GM12878 (cell line): ENCODE results near the gene SPPL3. TPM values are rescaled to one million over a fixed set of nuclear protein-coding genes. Genes with fewer than 3 reads are reported as not detected.

Source experiments
- ATAC-seq: fragments of 200-7000 bp; cut with Tn5 transposase; 3 replicates; pipeline ENCODE4 v1.9.1; 2020; ENCODE audit warnings: mild to moderate bottlenecking, moderate library complexity
- BruUV-seq: library from RNA; stranded (reverse); fragments of 400-500 nt; replicated peaks from 2 replicates; lab custom pipeline; 2021; lab: Mats Ljungman, UMichigan
- CTCF ChIA-PET: fragments of 300-600 bp; sonication (Branson Sonifier 250); formaldehyde crosslinking; extraction: SDS; loops from one replicate; lab custom pipeline; 2021; ENCODE audit warnings: inconsistent platforms; lab: Yijun Ruan, JAX
- POLR2A ChIA-PET: fragments of 350-600 bp; formaldehyde crosslinking; extraction: SDS; loops from one replicate; lab custom pipeline; 2021; ENCODE audit warnings: inconsistent platforms; lab: Charles Lee
- RAD21 ChIA-PET: fragments of 300-600 bp; sonication (Branson Sonifier 250); formaldehyde crosslinking; loops from one replicate; lab custom pipeline; 2023; ENCODE audit warnings: antibody characterized with exemption; ENCODE audit not compliant: unreplicated experiment; lab: Charles Lee
- SMC1A ChIA-PET: fragments of 300-600 bp; sonication (Branson Sonifier 250); formaldehyde crosslinking; loops from one replicate; lab custom pipeline; 2023; ENCODE audit not compliant: unreplicated experiment, uncharacterized antibody; lab: Charles Lee
- DNase-seq: peaks from one replicate; pipeline ENCODE4 v3.0.0-alpha.2; 2011; ENCODE audit warnings: low read depth, low spot score
- FAIRE-seq: peaks from 3 replicates; lab custom pipeline; 2011; peaks lifted over from hg19 to GRCh38; lab: Jason Lieb, UNC
- H2AFZ ChIP-seq: 2 replicates; pipeline ENCODE4 v1.6.0; 2011; ENCODE audit warnings: low read depth, low read length, control low read depth; ENCODE audit not compliant: control insufficient read depth
- H3K27ac ChIP-seq: 2 replicates; pipeline ENCODE4 v1.5.1; 2011; ENCODE audit warnings: control low read depth; ENCODE audit not compliant: control insufficient read depth, insufficient read depth
- H3K27me3 ChIP-seq, 2 experiments: replicated peaks in 1 of 2; 2 replicates each; pipeline versions ENCODE4 v1.6.0 to v1.6.1; 2011; ENCODE audit warnings: low read length in 1 of 2; ENCODE audit not compliant: control insufficient read depth in 2 of 2, insufficient read depth in 2 of 2
- H3K36me3 ChIP-seq, 2 experiments: 2 replicates each; pipeline ENCODE4 v1.5.1; 2011; ENCODE audit warnings: low read length in 1 of 2; ENCODE audit not compliant: control insufficient read depth in 2 of 2, insufficient read depth in 2 of 2
- H3K4me1 ChIP-seq: 2 replicates; pipeline ENCODE4 v1.6.1; 2011; ENCODE audit warnings: mild to moderate bottlenecking, low read length, moderate library complexity, mixed read lengths; ENCODE audit not compliant: control insufficient read depth, insufficient read depth
- H3K4me2 ChIP-seq: 2 replicates; pipeline ENCODE4 v1.6.0; 2011; ENCODE audit warnings: control low read depth; ENCODE audit not compliant: control insufficient read depth, insufficient read depth
- H3K4me3 ChIP-seq: fragments of 200-600 bp; sonication (generic); 2 replicates; pipeline ENCODE4 v1.5.1; 2016
- H3K79me2 ChIP-seq: 2 replicates; pipeline ENCODE4 v1.6.0; 2011; ENCODE audit warnings: low read length; ENCODE audit not compliant: control insufficient read depth, insufficient read depth
- H3K9ac ChIP-seq: 2 replicates; pipeline ENCODE4 v1.8.0; 2011; ENCODE audit warnings: low read length, control low read depth, mixed read lengths; ENCODE audit not compliant: control insufficient read depth, insufficient read depth
- H3K9me3 ChIP-seq: replicated peaks from 3 replicates; pipeline ENCODE4 v1.5.1; 2011; ENCODE audit warnings: mild to moderate bottlenecking, low read length; ENCODE audit not compliant: control insufficient read depth, insufficient read depth
- H4K20me1 ChIP-seq: 2 replicates; pipeline ENCODE4 v1.6.0; 2011; ENCODE audit not compliant: control insufficient read depth, insufficient read depth
- CREB1 ChIP-seq: IDR thresholded peaks from 2 replicates; pipeline ENCODE4 v1.6.1; 2012; ENCODE audit warnings: low read depth, mild to moderate bottlenecking, inconsistent platforms
- ESRRA ChIP-seq: IDR thresholded peaks from 2 replicates; pipeline ENCODE4 v1.6.1; 2012; ENCODE audit warnings: mild to moderate bottlenecking, low read length, improper control_type of control experiment
- HDAC2 ChIP-seq: fragments of 200-600 bp; sonication (generic); IDR thresholded peaks from 2 replicates; pipeline ENCODE4 v1.6.1; 2017
- MAX ChIP-seq: IDR thresholded peaks from 2 replicates; pipeline ENCODE4 v1.6.1; 2012; ENCODE audit warnings: low read depth, low read length, improper control_type of control experiment
- NRF1 ChIP-seq: conservative IDR thresholded peaks from 2 replicates; pipeline ENCODE4 v1.6.1; 2011; ENCODE audit warnings: mild to moderate bottlenecking, low read depth, low read length, improper control_type of control experiment
- ZNF592 ChIP-seq: fragments of 450-650 bp; IDR thresholded peaks from 2 replicates; pipeline ENCODE4 v1.6.1; 2017; ENCODE audit warnings: mild to moderate bottlenecking, moderate library complexity
- WGBS: methylation state at CpG from one replicate; pipeline ENCODE4 v1.1.6; 2016; ENCODE audit warnings: low lambda C conversion rate; ENCODE audit not compliant: insufficient replicate concordance, insufficient coverage; ENCODE audit errors: missing lambda C conversion rate; 5-methylcytosine and 5-hydroxymethylcytosine counted together
- in situ Hi-C: fragments of 300-500 bp; cut with MboI; formaldehyde crosslinking; loops from 9 replicates; pipeline ENCODE4 v1.14.3; 2018; ENCODE audit warnings: mixed read lengths
- intact Hi-C: fragments of 100-400 bp; cut with micrococcal nuclease; formaldehyde crosslinking; loops from one replicate; pipeline ENCODE4 v1.14.2; 2022; ENCODE audit not compliant: unreplicated experiment
- polyA plus RNA-seq, 11 experiments: library from polyadenylated mRNA; depleted of rRNA in 4 of 11; unstranded in 6 of 11; stranded (reverse) in 5 of 11; fragments of >200 nt; fragmentation: Nextera tagmentation in 4 of 11; fragmentation: Illumina TruSeq in 1 of 11; extraction: Ambion mirVana in 4 of 11; extraction: Trizol in 1 of 11; gene quantifications; 1 replicate in 1 of 11; 2 replicates in 10 of 11; pipeline versions ENCODE4 v1.2.1 to v1.2.3, GENCODE V29; 2011 to 2016; ENCODE audit warnings: inconsistent platforms in 2 of 11, missing spikeins in 2 of 11, low read depth in 1 of 11
- total RNA-seq, 4 experiments: library from RNA; depleted of rRNA in 3 of 4; stranded (reverse); fragments of >200 nt in 3 of 4; fragmentation: Illumina TruSeq in 1 of 4; extraction: Trizol in 1 of 4; gene quantifications; 2 replicates each; pipeline versions ENCODE4 v1.2.1 to v1.2.3, GENCODE V29; 2013 to 2021
- TF ChIP-seq, protein P1 (sequence below): fragments of 450-650 bp; IDR thresholded peaks from 2 replicates; pipeline ENCODE4 v1.6.1; 2014; ENCODE audit warnings: mild to moderate bottlenecking

The SPPL3 gene
- total and polyA plus RNA-seq, 10 of the 15 experiments (the other 5 are each of a cell fraction or from before 2014, with no cell fraction given), result 4.3 to 45.5 (median 11.7) TPM

DNA sequence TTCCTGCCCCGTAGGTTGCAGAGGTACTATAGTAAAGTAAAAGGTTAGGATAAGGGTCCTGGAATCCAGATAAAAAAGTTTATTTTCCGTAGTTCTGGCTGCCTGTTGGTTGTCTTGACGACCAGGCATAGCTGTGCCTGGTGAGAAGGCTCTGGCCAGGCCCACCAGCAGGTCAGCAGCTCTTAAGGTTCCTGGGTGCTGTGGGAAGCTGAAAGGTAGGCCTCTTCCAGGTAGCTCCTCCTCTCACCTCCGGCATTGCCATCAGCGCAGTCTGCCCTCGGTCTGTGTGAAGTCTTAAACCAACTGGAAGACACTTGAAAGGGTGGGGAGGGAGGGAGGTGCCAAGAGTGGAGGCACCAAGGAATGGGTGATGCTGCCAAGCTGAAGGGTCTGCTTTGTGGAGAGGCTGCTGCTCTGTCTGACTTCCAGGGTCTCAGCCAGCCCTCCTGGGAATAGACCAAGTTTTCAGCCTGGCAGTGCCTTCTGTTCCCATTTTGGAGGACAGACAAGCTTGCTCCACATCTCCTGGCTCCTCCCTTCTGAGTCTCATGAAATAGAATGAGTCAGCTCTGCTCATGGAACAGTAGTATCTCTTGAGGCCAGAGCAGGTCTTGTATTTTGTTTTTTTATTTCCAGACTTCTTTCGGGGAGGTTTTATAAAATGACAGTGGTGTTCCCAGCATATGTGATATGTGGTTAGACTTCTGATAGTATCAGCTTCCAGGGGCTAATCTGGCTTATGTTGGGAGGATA lies 183.7 kb downstream of the SPPL3 start:
- Histone ChIP-seq H4K20me1 (no peaks in the 10 kb centered on the region), H3K4me1 (peaks cover 16% of the 10 kb centered on the region), H3K9me3 (no peaks in the 10 kb centered on the region), H3K27me3 (no peaks in the 10 kb centered on the region), H3K4me2 (no peak overlapping the region), H3K27ac (no peak overlapping the region), H2AFZ (no peak overlapping the region), H3K79me2 (no peaks in the 10 kb centered on the region), H3K9ac (no peak overlapping the region), H3K36me3 (peaks cover 8 to 24% of the 10 kb centered on the region in 2 experiments), H3K4me3 (no peak overlapping the region)
- ChIA-PET RAD21 (interaction anchor here (1.1 to 2.0 kb wide), 3 partner anchors 9 to 251 kb away, joined by 4 to 5 read pairs (median 5); no protein-coding TSS in a partner anchor), SMC1A (interaction anchor here (0.6 to 1.3 kb wide), 4 partner anchors 85 to 251 kb away, joined by 3 to 4 read pairs (median 3); no protein-coding TSS in a partner anchor), CTCF (interaction anchor here (0.9 to 3.8 kb wide), 6 partner anchors 9 to 252 kb away, joined by 3 to 19 read pairs (median 6); no protein-coding TSS in a partner anchor), POLR2A (interaction anchor here (0.5 kb wide), 1 partner anchor 8 kb away, joined by 3 read pairs; no protein-coding TSS in a partner anchor)
- ATAC-seq (no peak), FAIRE-seq (no peak), DNase-seq (no peak)
- intact Hi-C loops (no loop called here), in situ Hi-C loops (no loop called here)
- no peak for TF ChIP-seq HDAC2
- no peak for TF ChIP-seq CREB1
- no peak for TF ChIP-seq ESRRA
- TF ChIP-seq, protein P1, sequence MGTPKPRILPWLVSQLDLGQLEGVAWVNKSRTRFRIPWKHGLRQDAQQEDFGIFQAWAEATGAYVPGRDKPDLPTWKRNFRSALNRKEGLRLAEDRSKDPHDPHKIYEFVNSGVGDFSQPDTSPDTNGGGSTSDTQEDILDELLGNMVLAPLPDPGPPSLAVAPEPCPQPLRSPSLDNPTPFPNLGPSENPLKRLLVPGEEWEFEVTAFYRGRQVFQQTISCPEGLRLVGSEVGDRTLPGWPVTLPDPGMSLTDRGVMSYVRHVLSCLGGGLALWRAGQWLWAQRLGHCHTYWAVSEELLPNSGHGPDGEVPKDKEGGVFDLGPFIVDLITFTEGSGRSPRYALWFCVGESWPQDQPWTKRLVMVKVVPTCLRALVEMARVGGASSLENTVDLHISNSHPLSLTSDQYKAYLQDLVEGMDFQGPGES, result no peak
- no peak for TF ChIP-seq MAX
- no peak for TF ChIP-seq NRF1
- TF ChIP-seq ZNF592, result no peak
- 90% methylated on average over 7 of the region's 7 CpGs for WGBS
- no TSS peak for BruUV-seq
